HepG2 (cell line): ENCODE measurements around the gene OSCP1.

ENCODE experiments used
- CTCF ChIP-seq: sonication (generic); formaldehyde crosslinking; IDR thresholded peaks from 2 replicates; pipeline ENCODE4 v1.5.0; 2020; ENCODE audit warnings: mild to moderate bottlenecking, missing genetic modification reagents, moderate library complexity
- FOXM1 ChIP-seq: sonication (generic); formaldehyde crosslinking; IDR thresholded peaks from 2 replicates; pipeline ENCODE4 v1.5.0; 2020; ENCODE audit warnings: missing genetic modification reagents
- REST ChIP-seq, 2 experiments: IDR thresholded peaks; 2 replicates each; pipeline ENCODE4 v1.6.1; 2011 to 2012; ENCODE audit warnings: low read length in 2 of 2, borderline replicate concordance in 1 of 2, low read depth in 1 of 2, mild to moderate bottlenecking in 1 of 2, moderate library complexity in 1 of 2
- ZNF589 ChIP-seq: sonication (generic); formaldehyde crosslinking; conservative IDR thresholded peaks from 2 replicates; pipeline ENCODE4 v1.8.0; 2022; ENCODE audit warnings: mild to moderate bottlenecking, moderate library complexity, missing genetic modification reagents
- ZZZ3 ChIP-seq: sonication (generic); formaldehyde crosslinking; IDR thresholded peaks from 2 replicates; pipeline ENCODE4 v1.4.0; 2020; ENCODE audit warnings: missing genetic modification reagents, mild to moderate bottlenecking, borderline replicate concordance
- TF ChIP-seq, protein P1 (sequence below): sonication (generic); formaldehyde crosslinking; IDR thresholded peaks from 2 replicates; pipeline ENCODE4 v1.8.1; 2023; ENCODE audit warnings: mild to moderate bottlenecking, missing genetic modification reagents
- TF ChIP-seq, protein P2 (sequence below): sonication (generic); formaldehyde crosslinking; IDR thresholded peaks from 2 replicates; pipeline ENCODE4 v1.8.1; 2022; ENCODE audit warnings: low read depth, mild to moderate bottlenecking, missing genetic modification reagents
- TF ChIP-seq, protein P3 (sequence below): sonication (generic); formaldehyde crosslinking; IDR thresholded peaks from 2 replicates; pipeline ENCODE4 v1.5.1; 2020; ENCODE audit warnings: missing genetic modification reagents, mild to moderate bottlenecking, borderline replicate concordance

DNA sequence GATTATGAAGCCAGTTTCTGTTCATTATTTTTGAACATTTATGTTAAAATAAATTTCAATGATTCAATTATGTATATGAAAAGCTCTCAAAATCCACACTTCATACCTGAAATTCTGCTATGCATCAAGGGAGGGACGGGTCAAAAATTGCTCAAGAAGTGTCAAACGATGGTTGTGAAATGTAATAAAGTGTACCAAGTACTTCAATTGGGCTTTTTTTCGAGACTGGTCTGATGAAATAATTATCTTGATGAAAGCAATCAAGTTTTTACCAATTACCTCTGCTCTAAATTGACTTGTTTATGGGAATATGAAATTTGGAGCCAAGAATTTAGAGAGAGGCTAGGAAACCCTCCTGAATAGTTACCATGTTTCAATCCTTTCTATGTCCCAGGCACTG lies 7.9 kb downstream of the OSCP1 start:
- no peak for TF ChIP-seq REST (IDR thresholded peaks at IDR 0.05; ENCODE audit: borderline replicate concordance in 1 of 2, low read depth in 1 of 2, low read length in 2 of 2)
- TF ChIP-seq, protein P1, sequence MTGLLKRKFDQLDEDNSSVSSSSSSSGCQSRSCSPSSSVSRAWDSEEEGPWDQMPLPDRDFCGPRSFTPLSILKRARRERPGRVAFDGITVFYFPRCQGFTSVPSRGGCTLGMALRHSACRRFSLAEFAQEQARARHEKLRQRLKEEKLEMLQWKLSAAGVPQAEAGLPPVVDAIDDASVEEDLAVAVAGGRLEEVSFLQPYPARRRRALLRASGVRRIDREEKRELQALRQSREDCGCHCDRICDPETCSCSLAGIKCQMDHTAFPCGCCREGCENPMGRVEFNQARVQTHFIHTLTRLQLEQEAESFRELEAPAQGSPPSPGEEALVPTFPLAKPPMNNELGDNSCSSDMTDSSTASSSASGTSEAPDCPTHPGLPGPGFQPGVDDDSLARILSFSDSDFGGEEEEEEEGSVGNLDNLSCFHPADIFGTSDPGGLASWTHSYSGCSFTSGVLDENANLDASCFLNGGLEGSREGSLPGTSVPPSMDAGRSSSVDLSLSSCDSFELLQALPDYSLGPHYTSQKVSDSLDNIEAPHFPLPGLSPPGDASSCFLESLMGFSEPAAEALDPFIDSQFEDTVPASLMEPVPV (CRISPR knock-in tag), result no peak
- TF ChIP-seq FOXM1, result no peak
- no peak for TF ChIP-seq CTCF (CRISPR knock-in tag)
- no peak for TF ChIP-seq ZZZ3
- TF ChIP-seq, protein P2, sequence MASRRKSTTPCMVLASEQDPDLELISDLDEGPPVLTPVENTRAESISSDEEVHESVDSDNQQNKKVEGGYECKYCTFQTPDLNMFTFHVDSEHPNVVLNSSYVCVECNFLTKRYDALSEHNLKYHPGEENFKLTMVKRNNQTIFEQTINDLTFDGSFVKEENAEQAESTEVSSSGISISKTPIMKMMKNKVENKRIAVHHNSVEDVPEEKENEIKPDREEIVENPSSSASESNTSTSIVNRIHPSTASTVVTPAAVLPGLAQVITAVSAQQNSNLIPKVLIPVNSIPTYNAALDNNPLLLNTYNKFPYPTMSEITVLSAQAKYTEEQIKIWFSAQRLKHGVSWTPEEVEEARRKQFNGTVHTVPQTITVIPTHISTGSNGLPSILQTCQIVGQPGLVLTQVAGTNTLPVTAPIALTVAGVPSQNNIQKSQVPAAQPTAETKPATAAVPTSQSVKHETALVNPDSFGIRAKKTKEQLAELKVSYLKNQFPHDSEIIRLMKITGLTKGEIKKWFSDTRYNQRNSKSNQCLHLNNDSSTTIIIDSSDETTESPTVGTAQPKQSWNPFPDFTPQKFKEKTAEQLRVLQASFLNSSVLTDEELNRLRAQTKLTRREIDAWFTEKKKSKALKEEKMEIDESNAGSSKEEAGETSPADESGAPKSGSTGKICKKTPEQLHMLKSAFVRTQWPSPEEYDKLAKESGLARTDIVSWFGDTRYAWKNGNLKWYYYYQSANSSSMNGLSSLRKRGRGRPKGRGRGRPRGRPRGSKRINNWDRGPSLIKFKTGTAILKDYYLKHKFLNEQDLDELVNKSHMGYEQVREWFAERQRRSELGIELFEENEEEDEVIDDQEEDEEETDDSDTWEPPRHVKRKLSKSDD (CRISPR knock-in tag), result no peak
- TF ChIP-seq ZNF589 (CRISPR knock-in tag), result no peak
- TF ChIP-seq, protein P3, sequence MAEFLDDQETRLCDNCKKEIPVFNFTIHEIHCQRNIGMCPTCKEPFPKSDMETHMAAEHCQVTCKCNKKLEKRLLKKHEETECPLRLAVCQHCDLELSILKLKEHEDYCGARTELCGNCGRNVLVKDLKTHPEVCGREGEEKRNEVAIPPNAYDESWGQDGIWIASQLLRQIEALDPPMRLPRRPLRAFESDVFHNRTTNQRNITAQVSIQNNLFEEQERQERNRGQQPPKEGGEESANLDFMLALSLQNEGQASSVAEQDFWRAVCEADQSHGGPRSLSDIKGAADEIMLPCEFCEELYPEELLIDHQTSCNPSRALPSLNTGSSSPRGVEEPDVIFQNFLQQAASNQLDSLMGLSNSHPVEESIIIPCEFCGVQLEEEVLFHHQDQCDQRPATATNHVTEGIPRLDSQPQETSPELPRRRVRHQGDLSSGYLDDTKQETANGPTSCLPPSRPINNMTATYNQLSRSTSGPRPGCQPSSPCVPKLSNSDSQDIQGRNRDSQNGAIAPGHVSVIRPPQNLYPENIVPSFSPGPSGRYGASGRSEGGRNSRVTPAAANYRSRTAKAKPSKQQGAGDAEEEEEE, result no peak
